ENCODE data around the gene LAMB1.

GRCh38 chr7:107967420-107967819 is 35.5 kb downstream of the LAMB1 start:
- TF ChIP-seq CTCF (IDR thresholded peaks at IDR 0.05) (no peak), POLR2A (IDR thresholded peaks at IDR 0.05) (no peak)

Data from esophagus squamous epithelium (tissue), 4 donors.